Prostate gland (tissue), 2 donors: Measurements from ENCODE around the gene PKP3.

Experiments used
- CTCF ChIP-seq, 4 experiments: fragments of 200-600 bp in 2 of 4; fragments of 450-650 bp in 2 of 4; sonication (generic) in 2 of 4; IDR thresholded peaks; 1 replicate in 3 of 4; 2 replicates in 1 of 4; pipeline ENCODE4 v1.5.1; 2016 to 2019; ENCODE audit warnings: antibody characterized with exemption in 4 of 4, mild to moderate bottlenecking in 2 of 4, moderate library complexity in 2 of 4
- POLR2A ChIP-seq: fragments of 450-650 bp; IDR thresholded peaks from one replicate; pipeline ENCODE4 v1.6.1; 2016; ENCODE audit warnings: antibody characterized with exemption, mild to moderate bottlenecking
- POLR2AphosphoS5 ChIP-seq: sonication (generic); formaldehyde crosslinking; IDR thresholded peaks from one replicate; pipeline ENCODE4 v1.6.1; 2017; ENCODE audit warnings: antibody characterized with exemption

GRCh38 chr11:425301-425700 is 31.3 kb downstream of the PKP3 start:
- TF ChIP-seq CTCF (IDR thresholded peaks at IDR 0.05) (no peak), POLR2A (no peak), POLR2AphosphoS5 (no peak)
